GM23248 (cell line): ENCODE measurements around the gene MEGF11.

ENCODE experiments used
- EZH2 ChIP-seq: fragments of 200-600 bp; sonication (generic); IDR thresholded peaks from 2 replicates; pipeline ENCODE4 v1.6.1; 2018; ENCODE audit warnings: antibody characterized with exemption, mild to moderate bottlenecking; ENCODE audit not compliant: insufficient read depth, poor library complexity, severe bottlenecking
- EZH2phosphoT487 ChIP-seq: fragments of 200-600 bp; sonication (generic); IDR thresholded peaks from 2 replicates; pipeline ENCODE4 v1.6.1; 2018; ENCODE audit warnings: antibody characterized with exemption, moderate library complexity, mild to moderate bottlenecking, low read depth; ENCODE audit not compliant: insufficient read depth

DNA sequence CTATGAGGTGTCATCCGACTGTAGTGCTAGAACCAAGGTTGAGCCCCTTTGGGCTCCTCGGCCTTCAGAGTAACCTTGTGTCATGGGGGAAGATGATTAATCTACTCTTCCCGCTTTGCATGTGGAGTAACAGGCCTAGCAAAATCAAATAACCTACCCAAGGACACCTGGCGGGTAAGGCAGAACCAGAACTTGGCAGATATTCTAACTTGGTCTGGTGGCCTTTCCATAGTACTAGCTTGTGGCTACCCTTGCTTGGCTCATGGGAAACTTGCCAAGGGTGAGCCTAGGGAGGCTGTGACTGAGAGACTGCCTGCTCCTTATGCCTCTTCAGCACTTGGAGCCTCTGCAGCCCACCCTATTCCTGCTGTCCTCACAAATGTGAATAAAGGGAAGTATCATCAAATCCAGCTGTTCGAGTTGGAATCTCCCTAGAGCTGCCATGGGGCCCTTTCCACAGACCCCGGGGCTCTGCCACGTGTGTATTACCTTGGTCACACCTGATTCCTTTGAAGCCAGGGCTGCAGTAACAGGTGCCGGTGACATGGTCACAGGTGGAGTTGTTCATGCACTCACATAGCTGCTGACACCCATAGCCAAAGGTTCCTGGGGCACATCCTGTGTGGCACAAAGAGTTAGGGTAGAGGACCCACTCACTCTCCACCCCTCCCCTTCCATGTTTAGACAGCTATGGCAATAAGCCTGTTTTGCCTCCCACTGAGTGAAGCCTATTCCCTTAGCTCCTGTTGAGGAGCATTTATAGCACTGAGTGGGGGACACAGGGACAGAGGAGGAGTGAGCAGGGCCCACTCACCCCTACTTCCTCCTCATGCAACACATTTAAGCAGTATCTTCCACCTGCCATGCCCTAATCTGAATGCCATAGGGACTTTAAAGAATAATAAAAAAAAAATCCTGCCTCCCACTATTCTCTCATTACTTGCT is 338.3 kb downstream of the MEGF11 start:
- TF ChIP-seq EZH2phosphoT487 = no peak
- no peak for TF ChIP-seq EZH2
